Calu3 (cell line): ENCODE data around the gene FER. TPM values are rescaled to one million over a fixed set of nuclear protein-coding genes. Genes with fewer than 3 reads are reported as not detected.

Source experiments
- BruUV-seq: library from RNA; stranded (reverse); fragments of 400-500 nt; replicated peaks from 2 replicates; lab custom pipeline; 2021; lab: Mats Ljungman, UMichigan
- CTCF ChIA-PET: fragments of 300-600 bp; sonication (Branson Sonifier 250); formaldehyde crosslinking; loops from one replicate; lab custom pipeline; 2022; ENCODE audit warnings: antibody characterized with exemption; lab: Charles Lee
- DNase-seq: peaks from one replicate; pipeline ENCODE4 v3.0.0; 2022
- H3K27ac Mint-ChIP-seq: one replicate; pipeline ENCODE4 v1.8.0; 2022; ENCODE audit warnings: mixed read lengths; ENCODE audit not compliant: unreplicated experiment
- H3K27me3 Mint-ChIP-seq: one replicate; pipeline ENCODE4 v1.8.0; 2022; ENCODE audit warnings: mixed read lengths; ENCODE audit not compliant: unreplicated experiment
- H3K36me3 Mint-ChIP-seq: one replicate; pipeline ENCODE4 v1.8.0; 2022; ENCODE audit warnings: mild to moderate bottlenecking, moderate library complexity, mixed read lengths; ENCODE audit not compliant: insufficient read depth, unreplicated experiment
- H3K4me1 Mint-ChIP-seq: one replicate; pipeline ENCODE4 v1.8.0; 2022; ENCODE audit warnings: mild to moderate bottlenecking, low read depth, mixed read lengths; ENCODE audit not compliant: unreplicated experiment
- H3K4me3 Mint-ChIP-seq: one replicate; pipeline ENCODE4 v1.8.0; 2022; ENCODE audit warnings: mild to moderate bottlenecking, low read depth, moderate library complexity, mixed read lengths; ENCODE audit not compliant: unreplicated experiment
- H3K9me3 Mint-ChIP-seq: one replicate; pipeline ENCODE4 v1.8.0; 2022; ENCODE audit warnings: low read depth, mixed read lengths; ENCODE audit not compliant: unreplicated experiment
- CTCF ChIP-seq: fragments of 200-600 bp; IDR thresholded peaks from one replicate; pipeline ENCODE4 v1.8.0; 2022; ENCODE audit warnings: antibody characterized with exemption; ENCODE audit not compliant: unreplicated experiment
- intact Hi-C: fragments of 100-400 bp; cut with micrococcal nuclease; formaldehyde crosslinking; loops from one replicate; pipeline ENCODE4 v1.10.0; 2022; ENCODE audit not compliant: unreplicated experiment
- total RNA-seq: library from RNA; stranded (reverse); gene quantifications from 2 replicates; pipeline ENCODE4 v1.2.3, GENCODE V29; 2022

Gene FER
- total RNA-seq, 1 experiment from 2014 or later, result 32.9 TPM

- intact Hi-C loops, result no loop called here
- DNase-seq, result no peak
- H3K27ac Mint-ChIP-seq, result peak overlapping the region; percentile 89
- H3K9me3 Mint-ChIP-seq, result peaks cover 9% of the 10 kb centered on the region
- peaks cover 18% of the 10 kb centered on the region for H3K4me1 Mint-ChIP-seq
- no TSS peak for BruUV-seq
- no peak overlapping the region for H3K4me3 Mint-ChIP-seq
- no peaks in the 10 kb centered on the region for H3K27me3 Mint-ChIP-seq
- no peak for TF ChIP-seq CTCF
- peaks cover 15% of the 10 kb centered on the region for H3K36me3 Mint-ChIP-seq
- CTCF ChIA-PET, result no interaction called here
Observed at GRCh38 chr5:108801301-108801700, 53.6 kb downstream of the FER start.

GRCh38 chr5:108801776-108802175 is 54.1 kb downstream of the FER start:
- peak overlapping the region; percentile 89 for H3K27ac Mint-ChIP-seq
- TF ChIP-seq CTCF, result no peak
- no peaks in the 10 kb centered on the region for H3K27me3 Mint-ChIP-seq
- no peak overlapping the region for H3K4me3 Mint-ChIP-seq
- no TSS peak for BruUV-seq
- peaks cover 15% of the 10 kb centered on the region for H3K36me3 Mint-ChIP-seq
- DNase-seq, result peak; percentile 19
- CTCF ChIA-PET, result no interaction called here
- H3K4me1 Mint-ChIP-seq, result peaks cover 18% of the 10 kb centered on the region
- H3K9me3 Mint-ChIP-seq, result peaks cover 9% of the 10 kb centered on the region
- intact Hi-C loops, result no loop called here

- no peak for TF ChIP-seq CTCF
- no peaks in the 10 kb centered on the region for H3K9me3 Mint-ChIP-seq
- BruUV-seq, result no TSS peak
- CTCF ChIA-PET, result no interaction called here
- DNase-seq, result no peak
- intact Hi-C loops, result no loop called here
- H3K4me3 Mint-ChIP-seq, result no peak overlapping the region
- H3K27ac Mint-ChIP-seq, result no peak overlapping the region
- no peaks in the 10 kb centered on the region for H3K36me3 Mint-ChIP-seq
- no peaks in the 10 kb centered on the region for H3K27me3 Mint-ChIP-seq
- H3K4me1 Mint-ChIP-seq, result no peaks in the 10 kb centered on the region
Observed at GRCh38 chr5:108810717-108811116, 63.0 kb downstream of the FER start.

- BruUV-seq, result no TSS peak
- H3K36me3 Mint-ChIP-seq, result no peaks in the 10 kb centered on the region
- intact Hi-C loops, result no loop called here
- no peaks in the 10 kb centered on the region for H3K4me1 Mint-ChIP-seq
- H3K27me3 Mint-ChIP-seq, result no peaks in the 10 kb centered on the region
- H3K4me3 Mint-ChIP-seq, result no peak overlapping the region
- H3K9me3 Mint-ChIP-seq, result no peaks in the 10 kb centered on the region
- H3K27ac Mint-ChIP-seq, result no peak overlapping the region
- DNase-seq, result no peak
- no peak for TF ChIP-seq CTCF
- CTCF ChIA-PET, result no interaction called here
Observed at GRCh38 chr5:108813673-108814072, 66.0 kb downstream of the FER start.
